Measurements from ENCODE around the gene POLD4. TPM values are rescaled to one million over a fixed set of nuclear protein-coding genes. Genes with fewer than 3 reads are reported as not detected.

POLD4 gene
- total RNA-seq = 154 and 170 TPM in 2 replicates

DNA sequence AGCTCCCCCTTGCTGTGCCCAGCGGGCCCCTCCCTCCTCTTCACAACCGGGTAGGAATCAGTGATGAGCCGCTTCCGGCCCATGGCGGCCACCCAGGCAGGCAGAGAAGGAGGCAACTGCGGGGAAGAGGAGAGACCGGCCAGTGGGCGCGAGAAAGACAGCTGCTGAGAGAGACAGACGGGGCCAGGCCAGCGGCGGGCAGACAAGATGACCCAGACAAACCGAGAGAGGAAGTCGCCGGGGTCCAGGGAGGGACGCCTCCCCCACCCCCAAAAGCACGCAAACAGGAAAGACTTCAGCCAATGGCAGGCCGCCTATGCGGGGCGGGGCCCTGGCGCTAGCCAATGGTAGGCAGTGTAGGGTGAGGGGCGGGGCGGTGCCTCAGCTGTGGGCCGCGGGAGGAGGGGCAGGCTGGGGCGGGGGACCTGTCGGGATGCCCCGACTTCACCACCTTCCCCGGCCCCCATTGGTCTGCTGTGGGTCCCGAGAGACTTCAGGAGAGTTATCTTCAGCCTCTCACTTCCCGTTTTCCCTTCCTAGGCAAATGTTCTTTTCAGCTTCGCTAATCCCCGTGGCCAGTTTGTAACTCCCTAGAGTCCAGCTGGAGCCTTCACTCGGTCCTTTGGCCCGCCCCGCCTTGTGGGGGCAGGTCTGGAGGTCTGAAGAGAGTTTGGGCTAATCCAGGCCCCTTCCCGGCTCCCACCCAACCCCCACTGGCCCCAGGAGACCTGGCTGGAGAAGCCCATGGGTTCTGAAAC lies at the start of gene POLD4:
TSS of gene POLD4 (minus strand) at position 230 of the 758 bp plus-strand sequence. CDS start at position 83, 147 bp downstream.

DNA sequence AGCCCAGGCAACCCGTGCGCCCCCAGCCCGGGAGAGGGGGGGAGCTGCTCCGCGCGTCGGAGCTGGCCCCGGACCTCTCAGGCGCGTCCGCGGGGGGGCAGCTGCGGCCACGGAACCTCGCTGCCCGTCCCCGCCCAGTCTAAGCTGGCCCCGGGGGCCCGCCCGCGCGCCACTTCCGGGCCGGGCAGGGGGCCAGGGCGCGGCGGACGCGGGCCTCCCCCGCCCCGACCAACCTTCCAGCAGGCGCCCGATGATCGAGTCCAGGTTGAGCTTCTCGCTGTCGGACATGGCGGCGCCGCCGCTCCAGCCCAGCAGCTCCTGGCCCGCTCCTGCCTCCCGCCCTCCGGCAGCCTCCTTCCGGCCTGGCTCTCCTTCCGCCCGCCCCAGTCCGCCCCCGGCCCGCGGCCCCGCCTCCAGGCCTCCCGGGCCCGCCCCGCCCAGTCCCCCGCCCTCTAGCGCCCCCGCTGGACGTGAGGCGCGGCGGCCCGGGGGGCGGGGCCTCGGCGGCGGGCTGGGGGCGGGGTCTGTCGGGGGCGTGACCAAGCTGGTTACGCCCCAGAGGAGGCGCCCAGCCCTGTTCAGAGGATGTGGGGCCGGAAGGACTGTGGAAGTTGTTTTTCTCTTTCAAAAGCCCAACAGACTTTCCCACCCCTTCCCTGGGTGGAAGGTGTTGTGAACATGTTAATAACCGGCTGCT lies 48.3 kb upstream of the POLD4 start, which contains the start of gene PPP1CA:
TSS of gene PPP1CA (minus strand) at position 364 of the 697 bp plus-strand sequence. CDS start at position 288, 76 bp downstream.

GRCh38 chr11:67391304-67392182 lies 38.2 kb upstream of the POLD4 start, which contains the start of gene RAD9A:
Gene RAD9A, plus strand, starts transcription at chr11:67391986. Its CDS starts 59 bp downstream, at chr11:67392045.

DNA sequence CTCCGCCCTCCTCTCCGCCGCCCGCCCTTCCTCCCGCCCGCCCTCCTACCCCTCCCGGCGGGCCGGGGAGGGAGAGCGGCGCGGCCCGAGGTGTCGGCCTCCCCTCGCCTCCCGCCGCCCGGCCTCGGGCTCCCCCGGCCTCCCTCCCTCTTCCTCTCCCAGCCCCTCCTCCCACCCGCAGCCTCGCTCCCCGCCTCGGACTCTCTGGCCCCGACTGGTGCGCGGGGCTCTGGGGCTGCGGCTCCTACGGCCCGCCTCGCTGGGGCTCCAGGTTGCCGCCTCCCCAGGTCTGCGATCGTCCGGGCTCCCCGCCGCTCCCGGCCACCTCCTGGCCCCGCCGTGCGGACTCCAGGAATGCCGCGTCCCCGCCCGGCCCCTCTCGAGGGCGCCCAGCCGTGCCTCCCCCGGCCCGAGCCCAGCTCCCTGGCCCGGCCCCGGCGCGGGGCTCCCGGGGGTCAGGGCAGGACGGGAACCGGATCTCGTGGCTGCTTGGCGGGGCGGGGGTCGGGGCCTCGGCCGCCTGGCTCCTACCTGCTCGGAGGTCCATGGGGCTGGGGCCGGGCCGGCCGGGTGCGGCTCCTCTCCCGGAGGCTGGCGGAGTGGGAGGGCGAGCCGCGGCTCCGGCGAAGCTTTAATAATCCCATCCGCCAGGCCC lies 19.8 kb upstream of the POLD4 start, which contains the start of gene CLCF1:
TSS of gene CLCF1 (minus strand) at position 606 of the 655 bp plus-strand sequence. CDS start at position 547, 59 bp downstream.

GRCh38 chr11:67303132-67303834 lies 50.1 kb downstream of the POLD4 start, which contains the start of gene SSH3:
Gene SSH3, plus strand, starts transcription at chr11:67303530. Its CDS starts 96 bp downstream, at chr11:67303626.

Other genes starting within 250 kb of the POLD4 start
- gene KDM2A, start 234.3 kb downstream of the POLD4 start, total RNA-seq = 24.2 and 28.0 TPM in 2 replicates
- 22.0 and 28.4 TPM in 2 replicates for gene GRK2, start 87.1 kb downstream of the POLD4 start, total RNA-seq
- gene ANKRD13D, start 64.2 kb downstream of the POLD4 start, total RNA-seq = 18.2 and 20.6 TPM in 2 replicates
- 11.3 and 54.7 TPM in 2 replicates for gene SSH3, start 50.0 kb downstream of the POLD4 start, total RNA-seq
- 5.5 and 12.0 TPM in 2 replicates for gene CLCF1, start 20.1 kb upstream of the POLD4 start, total RNA-seq
- 7.0 and 8.8 TPM in 2 replicates for gene RAD9A, start 38.4 kb upstream of the POLD4 start, total RNA-seq
- 103 and 165 TPM in 2 replicates for gene PPP1CA, start 48.3 kb upstream of the POLD4 start, total RNA-seq
- not detected in 2 replicates for gene TBC1D10C, start 50.5 kb upstream of the POLD4 start, total RNA-seq
- 0.51 and 2.0 TPM in 2 replicates for gene CARNS1, start 62.1 kb upstream of the POLD4 start, total RNA-seq
- gene RPS6KB2, start 74.9 kb upstream of the POLD4 start, total RNA-seq = 31.0 and 43.7 TPM in 2 replicates
- 0.93 TPM in 1 of 2 replicates, not detected in the other for gene PTPRCAP, start 84.1 kb upstream of the POLD4 start, total RNA-seq
- 86.4 and 106 TPM in 2 replicates for gene CORO1B, start 89.9 kb upstream of the POLD4 start, total RNA-seq
- not detected in 2 replicates for gene GPR152, start 99.2 kb upstream of the POLD4 start, total RNA-seq
- gene CABP4, start 101.8 kb upstream of the POLD4 start, total RNA-seq = not detected in 2 replicates
- gene TMEM134, start 115.7 kb upstream of the POLD4 start, total RNA-seq = 36.2 and 53.2 TPM in 2 replicates
- 67.8 and 68.7 TPM in 2 replicates for gene AIP, start 129.5 kb upstream of the POLD4 start, total RNA-seq
- 13.4 and 43.6 TPM in 2 replicates for gene PITPNM1, start 151.8 kb upstream of the POLD4 start, total RNA-seq
- 26.0 and 47.0 TPM in 2 replicates for gene CDK2AP2, start 154.6 kb upstream of the POLD4 start, total RNA-seq
- not detected in 2 replicates for gene CABP2, start 169.9 kb upstream of the POLD4 start, total RNA-seq
- gene GSTP1, start 230.3 kb upstream of the POLD4 start, total RNA-seq = 1,049 and 1,088 TPM in 2 replicates

Data from pericardium fibroblast (primary cell).